Duodenal mucosa (tissue), 2 donors: ENCODE measurements around the gene RUVBL1.
A peak's percentile ranks its signal among the peaks of the same experiment; 100 is the strongest.

Source experiments
- H3K27ac ChIP-seq: one replicate; pipeline ENCODE4 v1.7.0; 2013; ENCODE audit warnings: low read depth, low read length
- H3K27me3 ChIP-seq, 2 donors: one replicate each; pipeline ENCODE4 v1.7.0; 2013; ENCODE audit warnings: low read length in 2 of 2, control low read depth in 1 of 2; ENCODE audit not compliant: insufficient read depth in 2 of 2, control insufficient read depth in 1 of 2
- H3K36me3 ChIP-seq, 2 donors: one replicate each; pipeline ENCODE4 v1.7.0; 2013; ENCODE audit warnings: low read length in 2 of 2, control low read depth in 1 of 2; ENCODE audit not compliant: insufficient read depth in 2 of 2, control insufficient read depth in 1 of 2
- H3K4me1 ChIP-seq, 2 donors: one replicate each; pipeline ENCODE4 v1.7.0; 2013; ENCODE audit warnings: low read length in 2 of 2, control low read depth in 1 of 2; ENCODE audit not compliant: insufficient read depth in 2 of 2, control insufficient read depth in 1 of 2
- H3K4me3 ChIP-seq, 2 donors: one replicate each; pipeline ENCODE4 v1.7.0; 2013; ENCODE audit warnings: low read length in 2 of 2, low read depth in 1 of 2
- H3K9ac ChIP-seq, 2 donors: one replicate each; pipeline ENCODE4 v1.7.0; 2013; ENCODE audit warnings: low read length in 2 of 2, low read depth in 1 of 2
- H3K9me3 ChIP-seq, 2 donors: one replicate each; pipeline ENCODE4 v1.7.0; 2013; ENCODE audit warnings: low read length in 2 of 2, control low read depth in 1 of 2; ENCODE audit not compliant: control insufficient read depth in 1 of 2

The RUVBL1 gene

GRCh38 chr3:128143496-128143895, 19.9 kb upstream of the RUVBL1 start:
- no peaks in the 10 kb centered on the region for H3K4me1 ChIP-seq
- no peaks in the 10 kb centered on the region for H3K27me3 ChIP-seq
- no peak overlapping the region for H3K9ac ChIP-seq
- no peaks in the 10 kb centered on the region for H3K9me3 ChIP-seq
- no peak overlapping the region for H3K4me3 ChIP-seq
- no peak overlapping the region for H3K27ac ChIP-seq
- peaks cover 0 to 9% of the 10 kb centered on the region in 2 donors for H3K36me3 ChIP-seq

GRCh38 chr3:128133273-128133883, 9.8 kb upstream of the RUVBL1 start:
- no peak overlapping the region for H3K27ac ChIP-seq
- no peak overlapping the region for H3K4me3 ChIP-seq
- no peaks in the 10 kb centered on the region for H3K4me1 ChIP-seq
- no peak overlapping the region for H3K9ac ChIP-seq
- H3K27me3 ChIP-seq: no peaks in the 10 kb centered on the region
- H3K36me3 ChIP-seq: no peaks in the 10 kb centered on the region
- no peaks in the 10 kb centered on the region for H3K9me3 ChIP-seq

- Histone ChIP-seq H3K4me3 (no peak overlapping the region), H3K4me1 (no peaks in the 10 kb centered on the region), H3K9me3 (no peaks in the 10 kb centered on the region), H3K27ac (no peak overlapping the region), H3K27me3 (no peaks in the 10 kb centered on the region), H3K36me3 (no peaks in the 10 kb centered on the region), H3K9ac (no peak overlapping the region)
These were observed 8.5 kb upstream of the RUVBL1 start for GRCh38 chr3:128131897-128132646.

GRCh38 chr3:128128251-128128650, 4.6 kb upstream of the RUVBL1 start:
- Histone ChIP-seq H3K9ac (no peak overlapping the region), H3K9me3 (no peaks in the 10 kb centered on the region), H3K4me1 (peaks cover 0 to under 1% of the 10 kb centered on the region in 2 donors), H3K36me3 (no peaks in the 10 kb centered on the region), H3K4me3 (no peak overlapping the region), H3K27me3 (no peaks in the 10 kb centered on the region), H3K27ac (no peak overlapping the region)

GRCh38 chr3:128127236-128127635, 3.6 kb upstream of the RUVBL1 start:
- no peak overlapping the region for H3K27ac ChIP-seq
- H3K9me3 ChIP-seq: no peaks in the 10 kb centered on the region
- no peaks in the 10 kb centered on the region for H3K36me3 ChIP-seq
- peaks cover 7 to 10% of the 10 kb centered on the region in 2 donors for H3K4me1 ChIP-seq
- no peaks in the 10 kb centered on the region for H3K27me3 ChIP-seq
- no peak overlapping the region for H3K9ac ChIP-seq
- H3K4me3 ChIP-seq: no peak overlapping the region

GRCh38 chr3:128123156-128123537, 465 bp downstream of the RUVBL1 start:
- Histone ChIP-seq H3K4me1 (peaks cover 7 to 10% of the 10 kb centered on the region in 2 donors), H3K4me3 (peak overlapping the region; percentile 94 to 98), H3K36me3 (no peaks in the 10 kb centered on the region), H3K27ac (peak overlapping the region; percentile 64), H3K9ac (peak overlapping the region; percentile 67 to 71), H3K27me3 (no peaks in the 10 kb centered on the region), H3K9me3 (no peaks in the 10 kb centered on the region)

- H3K27me3 ChIP-seq: no peaks in the 10 kb centered on the region
- no peak overlapping the region for H3K4me3 ChIP-seq
- H3K4me1 ChIP-seq: peaks cover 7 to 10% of the 10 kb centered on the region in 2 donors
- no peak overlapping the region for H3K27ac ChIP-seq
- no peaks in the 10 kb centered on the region for H3K36me3 ChIP-seq
- no peak overlapping the region for H3K9ac ChIP-seq
- H3K9me3 ChIP-seq: no peaks in the 10 kb centered on the region
These were observed 1.6 kb downstream of the RUVBL1 start for GRCh38 chr3:128122013-128122412.

- Histone ChIP-seq H3K9ac (no peak overlapping the region), H3K36me3 (peaks cover 5 to 32% of the 10 kb centered on the region in 2 donors), H3K27me3 (no peaks in the 10 kb centered on the region)
These were observed 9.5 kb downstream of the RUVBL1 start for GRCh38 chr3:128113817-128114794.

GRCh38 chr3:128112357-128112968, 11.1 kb downstream of the RUVBL1 start:
- Histone ChIP-seq H3K9me3 (no peaks in the 10 kb centered on the region), H3K9ac (no peak overlapping the region), H3K27ac (no peak overlapping the region), H3K36me3 (peaks cover 5 to 42% of the 10 kb centered on the region in 2 donors), H3K4me1 (peaks cover 3 to 10% of the 10 kb centered on the region in 2 donors), H3K4me3 (no peak overlapping the region), H3K27me3 (no peaks in the 10 kb centered on the region)

More at GRCh38 chr3:128113817-128114794, 9.5 kb downstream of the RUVBL1 start:
- H3K4me3 ChIP-seq: peak overlapping the region in 1 of 2 donors; percentile 10
- no peaks in the 10 kb centered on the region for H3K9me3 ChIP-seq
- H3K4me1 ChIP-seq: peaks cover 3 to 10% of the 10 kb centered on the region in 2 donors
- H3K27ac ChIP-seq: no peak overlapping the region
